SK-N-SH (cell line): ENCODE measurements around the gene RPP25. TPM values are rescaled to one million over a fixed set of nuclear protein-coding genes. Genes with fewer than 3 reads are reported as not detected.
"Not testable (repeated sequence)": the region's sequence is repeated elsewhere in the genome, so short reads cannot be mapped to it uniquely, and the experiment has no call there.

ENCODE experiments used
- CTCF ChIA-PET: fragments of 300-600, 350-600 bp; formaldehyde crosslinking; extraction: SDS; loops from one replicate; lab custom pipeline; 2021; lab: Yijun Ruan, JAX
- POLR2A ChIA-PET: fragments of 350-600 bp; sonication (Branson Sonifier 250); formaldehyde crosslinking; extraction: SDS; loops from one replicate; lab custom pipeline; 2020; ENCODE audit warnings: antibody characterized with exemption, inconsistent platforms; lab: Yijun Ruan, JAX
- DNase-seq: peaks from one replicate; pipeline ENCODE4 v3.0.0; 2012
- H2AFZ ChIP-seq: fragments of 200-600 bp; sonication (generic); 2 replicates; pipeline ENCODE4 v1.8.1; 2016; ENCODE audit warnings: antibody characterized with exemption, mild to moderate bottlenecking, low read depth
- H3F3A ChIP-seq: fragments of 200-600 bp; sonication (generic); replicated peaks from 2 replicates; pipeline ENCODE3; 2016; ENCODE audit warnings: antibody characterized with exemption, mild to moderate bottlenecking; ENCODE audit not compliant: insufficient read depth
- H3K27ac ChIP-seq, 2 experiments: fragments of 200-500 bp in 1 of 2; fragments of 200-600 bp in 1 of 2; sonication (Bioruptor generic) in 1 of 2; sonication (generic), shearing (Covaris generic) in 1 of 2; 2 replicates each; pipeline versions ENCODE4 v1.5.1 to v1.6.1; 2014 to 2016; ENCODE audit warnings: low read depth in 2 of 2, inconsistent platforms in 1 of 2, low read length in 1 of 2, mild to moderate bottlenecking in 1 of 2, mixed read lengths in 1 of 2
- H3K27me3 ChIP-seq: fragments of 200-600 bp; sonication (generic), shearing (Covaris generic); 2 replicates; pipeline ENCODE4 v1.6.1; 2016; ENCODE audit warnings: mixed run types; ENCODE audit not compliant: insufficient read depth
- H3K36me3 ChIP-seq, 2 experiments: fragments of 200-500 bp in 1 of 2; fragments of 200-600 bp in 1 of 2; sonication (Bioruptor generic) in 1 of 2; sonication (generic) in 1 of 2; replicated peaks in 1 of 2; 2 replicates each; pipeline versions ENCODE3 to v1.5.1; 2014 to 2016; ENCODE audit warnings: low read length in 1 of 2, mild to moderate bottlenecking in 1 of 2; ENCODE audit not compliant: insufficient read depth in 2 of 2, control insufficient read depth in 1 of 2
- H3K4me1 ChIP-seq, 2 experiments: fragments of 200-500 bp in 1 of 2; fragments of 200-600 bp in 1 of 2; sonication (Bioruptor generic) in 1 of 2; sonication (generic), shearing (Covaris generic) in 1 of 2; 2 replicates each; pipeline versions ENCODE4 v1.5.1 to v1.6.1; 2014 to 2016; ENCODE audit warnings: low read depth in 1 of 2, low read length in 1 of 2, mixed run types in 1 of 2; ENCODE audit not compliant: insufficient read depth in 2 of 2, control insufficient read depth in 1 of 2
- H3K4me2 ChIP-seq: fragments of 200-600 bp; sonication (generic), shearing (Covaris generic); 2 replicates; pipeline ENCODE4 v1.6.1; 2017; ENCODE audit warnings: mixed run types
- H3K4me3 ChIP-seq, 2 experiments: fragments of 200-500 bp in 1 of 2; fragments of 200-600 bp in 1 of 2; sonication (Bioruptor generic) in 1 of 2; sonication (generic), shearing (Covaris generic) in 1 of 2; 2 replicates each; pipeline versions ENCODE4 v1.5.1 to v1.8.1; 2014 to 2016; ENCODE audit warnings: low read depth in 2 of 2, inconsistent platforms in 1 of 2, low read length in 1 of 2, mild to moderate bottlenecking in 1 of 2, mixed read lengths in 1 of 2, moderate library complexity in 1 of 2
- H3K79me2 ChIP-seq: fragments of 200-600 bp; sonication (generic); 2 replicates; pipeline ENCODE4 v1.8.1; 2017; ENCODE audit warnings: mild to moderate bottlenecking; ENCODE audit not compliant: insufficient read depth
- H3K9ac ChIP-seq: fragments of 200-600 bp; sonication (generic); 2 replicates; pipeline ENCODE4 v1.6.1; 2017; ENCODE audit warnings: mixed run types
- H3K9me2 ChIP-seq: fragments of 200-600 bp; sonication (generic); 2 replicates; pipeline ENCODE4 v1.6.1; 2017; ENCODE audit warnings: mixed run types
- H3K9me3 ChIP-seq: fragments of 200-600 bp; sonication (generic); 2 replicates; pipeline ENCODE4 v1.6.1; 2017; ENCODE audit warnings: mixed run types, mild to moderate bottlenecking, moderate library complexity
- H4K20me1 ChIP-seq: fragments of 200-600 bp; sonication (generic); 2 replicates; pipeline ENCODE4 v1.6.1; 2017; ENCODE audit warnings: mild to moderate bottlenecking, mixed run types; ENCODE audit not compliant: insufficient read depth
- CHD2 ChIP-seq: fragments of 150-350 bp; IDR thresholded peaks from 2 replicates; pipeline ENCODE4 v1.6.1; 2018; ENCODE audit warnings: low read length; ENCODE audit not compliant: partially characterized antibody
- ELF1 ChIP-seq: IDR thresholded peaks from 2 replicates; pipeline ENCODE4 v1.4.0; 2012
- EP300 ChIP-seq, 2 experiments: IDR thresholded peaks; 2 replicates each; pipeline versions ENCODE4 v1.4.0 to v1.6.1; 2012; ENCODE audit warnings: borderline replicate concordance in 1 of 2, low read depth in 1 of 2, low read length in 1 of 2
- FOSL2 ChIP-seq: IDR thresholded peaks from 2 replicates; pipeline ENCODE4 v1.4.0; 2012; ENCODE audit warnings: low read depth, mild to moderate bottlenecking, moderate library complexity, borderline replicate concordance
- FOXM1 ChIP-seq: IDR thresholded peaks from 2 replicates; pipeline ENCODE4 v1.4.0; 2012; ENCODE audit warnings: low read depth, mild to moderate bottlenecking
- GABPA ChIP-seq: IDR thresholded peaks from 2 replicates; pipeline ENCODE4 v1.4.0; 2012; ENCODE audit warnings: low read depth, mild to moderate bottlenecking
- MAX ChIP-seq: IDR thresholded peaks from 2 replicates; pipeline ENCODE4 v1.4.0; 2012; ENCODE audit warnings: low read depth
- MEF2A ChIP-seq: IDR thresholded peaks from 2 replicates; pipeline ENCODE4 v1.4.0; 2012; ENCODE audit warnings: low read depth, borderline replicate concordance
- NRF1 ChIP-seq: IDR thresholded peaks from 2 replicates; pipeline ENCODE4 v1.6.1; 2012; ENCODE audit warnings: low read depth, mild to moderate bottlenecking, low read length
- POLR2AphosphoS5 ChIP-seq: IDR thresholded peaks from 2 replicates; pipeline ENCODE4 v1.6.1; 2012; ENCODE audit warnings: low read depth, low read length
- RAD21 ChIP-seq: IDR thresholded peaks from 2 replicates; pipeline ENCODE4 v1.6.1; 2012; ENCODE audit warnings: mild to moderate bottlenecking, low read length
- RCOR1 ChIP-seq: fragments of 150-350 bp; IDR thresholded peaks from 2 replicates; pipeline ENCODE4 v1.6.1; 2017; ENCODE audit warnings: antibody characterized with exemption, low read length
- RFX5 ChIP-seq: IDR thresholded peaks from 2 replicates; pipeline ENCODE4 v1.6.1; 2012; ENCODE audit warnings: mild to moderate bottlenecking, improper control_type of control experiment, low read length
- SIN3A ChIP-seq: IDR thresholded peaks from 2 replicates; pipeline ENCODE4 v1.6.1; 2012; ENCODE audit warnings: low read depth, mild to moderate bottlenecking, low read length, moderate library complexity, borderline replicate concordance
- SMC3 ChIP-seq: IDR thresholded peaks from 2 replicates; pipeline ENCODE4 v1.6.1; 2012; ENCODE audit warnings: low read depth, low read length, improper control_type of control experiment
- TAF1 ChIP-seq: IDR thresholded peaks from 2 replicates; pipeline ENCODE4 v1.6.1; 2012; ENCODE audit warnings: low read depth, mild to moderate bottlenecking, low read length, moderate library complexity, borderline replicate concordance
- WGBS: methylation state at CpG from one replicate; pipeline ENCODE4 v1.1.6; 2017; ENCODE audit warnings: low lambda C conversion rate; 5-methylcytosine and 5-hydroxymethylcytosine counted together
- polyA plus RNA-seq, 3 experiments: library from polyadenylated mRNA; depleted of rRNA; stranded (reverse); fragments of >200 nt; gene quantifications; 2 replicates each; pipeline ENCODE4 v1.2.3, GENCODE V29; 2012
- TF ChIP-seq, protein P1 (sequence below): fragments of 150-350 bp; IDR thresholded peaks from 2 replicates; pipeline ENCODE4 v1.6.1; 2017; ENCODE audit warnings: antibody characterized with exemption, low read length, low read depth, borderline replicate concordance
- TF ChIP-seq, protein P2 (sequence below): fragments of 150-350 bp; IDR thresholded peaks from 2 replicates; pipeline ENCODE4 v1.6.1; 2016; ENCODE audit warnings: mild to moderate bottlenecking, low read depth, low read length

RPP25 gene
- polyA plus RNA-seq, 1 of the 3 experiments (the other 2 are of a cell fraction), result 1.7 TPM

- no peak for TF ChIP-seq MEF2A
- TF ChIP-seq SMC3, result no peak
- TF ChIP-seq NRF1, result no peak
- TF ChIP-seq FOSL2, result no peak
- no peak for TF ChIP-seq FOXM1
- TF ChIP-seq, protein P1, sequence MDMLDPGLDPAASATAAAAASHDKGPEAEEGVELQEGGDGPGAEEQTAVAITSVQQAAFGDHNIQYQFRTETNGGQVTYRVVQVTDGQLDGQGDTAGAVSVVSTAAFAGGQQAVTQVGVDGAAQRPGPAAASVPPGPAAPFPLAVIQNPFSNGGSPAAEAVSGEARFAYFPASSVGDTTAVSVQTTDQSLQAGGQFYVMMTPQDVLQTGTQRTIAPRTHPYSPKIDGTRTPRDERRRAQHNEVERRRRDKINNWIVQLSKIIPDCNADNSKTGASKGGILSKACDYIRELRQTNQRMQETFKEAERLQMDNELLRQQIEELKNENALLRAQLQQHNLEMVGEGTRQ, result no peak
- no peak for TF ChIP-seq CHD2
- TF ChIP-seq TAF1, result no peak
- TF ChIP-seq RFX5, result no peak
- TF ChIP-seq MAX, result no peak
- no peak for TF ChIP-seq SIN3A
- TF ChIP-seq, protein P2, sequence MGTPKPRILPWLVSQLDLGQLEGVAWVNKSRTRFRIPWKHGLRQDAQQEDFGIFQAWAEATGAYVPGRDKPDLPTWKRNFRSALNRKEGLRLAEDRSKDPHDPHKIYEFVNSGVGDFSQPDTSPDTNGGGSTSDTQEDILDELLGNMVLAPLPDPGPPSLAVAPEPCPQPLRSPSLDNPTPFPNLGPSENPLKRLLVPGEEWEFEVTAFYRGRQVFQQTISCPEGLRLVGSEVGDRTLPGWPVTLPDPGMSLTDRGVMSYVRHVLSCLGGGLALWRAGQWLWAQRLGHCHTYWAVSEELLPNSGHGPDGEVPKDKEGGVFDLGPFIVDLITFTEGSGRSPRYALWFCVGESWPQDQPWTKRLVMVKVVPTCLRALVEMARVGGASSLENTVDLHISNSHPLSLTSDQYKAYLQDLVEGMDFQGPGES, result no peak
- no peak for TF ChIP-seq GABPA
- TF ChIP-seq RCOR1, result no peak
- TF ChIP-seq RAD21, result no peak
- TF ChIP-seq EP300 (IDR thresholded peaks at IDR 0.05; ENCODE audit: borderline replicate concordance in 1 of 2, low read depth in 1 of 2, low read length in 1 of 2), result no peak
- no peak for TF ChIP-seq ELF1
- no peak for TF ChIP-seq POLR2AphosphoS5
- ChIA-PET CTCF (interaction anchor here (0.6 to 2.0 kb wide), 5 partner anchors 8 to 147 kb away, joined by 3 to 5 read pairs (median 3); no protein-coding TSS in a partner anchor), POLR2A (no interaction called here)
Measured at GRCh38 chr15:74917676-74918075, 38.9 kb downstream of the RPP25 start.

DNA sequence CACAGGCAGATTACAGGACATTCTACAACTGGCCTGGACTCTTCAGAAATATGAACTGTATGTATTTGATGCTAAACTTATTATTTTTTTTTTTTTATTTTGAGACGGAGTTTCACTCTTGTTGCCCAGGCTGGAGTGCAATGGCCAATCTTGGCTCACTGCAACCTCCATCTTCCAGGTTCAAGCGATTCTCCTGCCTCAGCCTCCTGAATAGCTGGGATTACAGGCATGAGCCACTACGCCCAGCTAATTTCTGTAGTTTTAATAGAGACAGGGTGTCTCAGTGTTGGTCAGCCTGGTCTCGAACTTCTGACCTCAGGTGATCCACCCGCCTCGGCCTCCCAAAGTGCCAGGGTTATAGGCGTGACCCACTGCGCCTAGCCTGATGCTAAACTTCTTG lies 42.8 kb downstream of the RPP25 start:
- not testable (repeated sequence) for H3F3A ChIP-seq, H3K4me3 ChIP-seq, H3K27ac ChIP-seq, H3K9ac ChIP-seq, H3K27me3 ChIP-seq, H3K9me3 ChIP-seq, H3K4me2 ChIP-seq, H4K20me1 ChIP-seq, H3K4me1 ChIP-seq, DNase-seq, H2AFZ ChIP-seq, H3K9me2 ChIP-seq, H3K79me2 ChIP-seq
- CTCF ChIA-PET, result interaction anchor here (0.8 to 5.0 kb wide), 5 partner anchors 10 to 439 kb away, joined by 3 to 32 read pairs (median 4); no protein-coding TSS in a partner anchor
- WGBS, result 97% methylated on average over 8 of the region's 8 CpGs
- POLR2A ChIA-PET, result interaction anchor here (0.8 kb wide), 1 partner anchor 137 kb away, joined by 3 read pairs; no protein-coding TSS in a partner anchor
- peaks cover 9 to 24% of the 10 kb centered on the region in 2 experiments for H3K36me3 ChIP-seq

More at GRCh38 chr15:74917676-74918075, 38.9 kb downstream of the RPP25 start:
- H3K4me2 ChIP-seq, result no peak overlapping the region
- no peaks in the 10 kb centered on the region for H3K27me3 ChIP-seq
- H3K9ac ChIP-seq, result no peak overlapping the region
- no peaks in the 10 kb centered on the region for H3K79me2 ChIP-seq
- no peaks in the 10 kb centered on the region for H3K9me2 ChIP-seq
- no peaks in the 10 kb centered on the region for H3K4me1 ChIP-seq
- peaks cover 10% of the 10 kb centered on the region for H3F3A ChIP-seq
- H3K36me3 ChIP-seq, result peaks cover 26 to 51% of the 10 kb centered on the region in 2 experiments
- H3K27ac ChIP-seq, result no peak overlapping the region
- WGBS, result 98% methylated on average over 6 of the region's 6 CpGs
- no peak overlapping the region for H3K4me3 ChIP-seq
- H3K9me3 ChIP-seq, result no peaks in the 10 kb centered on the region
- H2AFZ ChIP-seq, result no peak overlapping the region
- no peaks in the 10 kb centered on the region for H4K20me1 ChIP-seq
- DNase-seq, result no peak
